Kidney (tissue), 14 donors: ENCODE data around the gene ACIN1. TPM values are rescaled to one million over a fixed set of nuclear protein-coding genes. Genes with fewer than 3 reads are reported as not detected.

Source experiments
- DNase-seq, 5 donors: peaks; one replicate each; pipeline ENCODE4 v3.0.0-alpha.2; 2013 to 2020
- FAIRE-seq: peaks from 2 replicates; lab custom pipeline; 2012; peaks lifted over from hg19 to GRCh38; lab: Jason Lieb, UNC
- H3K27ac ChIP-seq, 2 donors: one replicate each; pipeline ENCODE4 v1.7.0; 2013; ENCODE audit warnings: low read depth in 2 of 2, low read length in 2 of 2, inconsistent platforms in 1 of 2
- H3K27me3 ChIP-seq: one replicate; pipeline ENCODE4 v1.7.1; 2013; ENCODE audit warnings: low read length, inconsistent platforms; ENCODE audit not compliant: control insufficient read depth, insufficient read depth
- H3K36me3 ChIP-seq, 3 donors: one replicate each; pipeline versions ENCODE4 v1.7.0 to v1.7.1; 2013; ENCODE audit warnings: low read length in 3 of 3, control low read depth in 1 of 3, inconsistent platforms in 1 of 3; ENCODE audit not compliant: insufficient read depth in 3 of 3, control insufficient read depth in 2 of 3
- H3K4me1 ChIP-seq, 3 donors: one replicate each; pipeline versions ENCODE4 v1.7.0 to v1.7.1; 2013; ENCODE audit warnings: low read length in 3 of 3, inconsistent platforms in 1 of 3, low read depth in 1 of 3; ENCODE audit not compliant: control insufficient read depth in 2 of 3, insufficient read depth in 2 of 3
- H3K4me3 ChIP-seq, 3 donors: one replicate each; pipeline versions ENCODE4 v1.7.0 to v1.8.1; 2013; ENCODE audit warnings: low read length in 3 of 3, control low read depth in 1 of 3, inconsistent platforms in 1 of 3
- H3K9ac ChIP-seq, 3 donors: one replicate each; pipeline versions ENCODE4 v1.7.0 to v1.7.1; 2013; ENCODE audit warnings: low read length in 3 of 3, control low read depth in 1 of 3, inconsistent platforms in 1 of 3
- H3K9me3 ChIP-seq, 3 donors: one replicate each; pipeline versions ENCODE4 v1.7.0 to v1.7.1; 2013; ENCODE audit warnings: low read length in 3 of 3, control low read depth in 1 of 3, inconsistent platforms in 1 of 3; ENCODE audit not compliant: control insufficient read depth in 2 of 3, insufficient read depth in 1 of 3
- CTCF ChIP-seq: IDR thresholded peaks from 3 replicates; pipeline ENCODE4 v1.5.1; 2012; ENCODE audit warnings: mild to moderate bottlenecking, moderate library complexity, borderline replicate concordance; ENCODE audit not compliant: insufficient read depth; ENCODE audit errors: extremely low read depth
- intact Hi-C: fragments of 100-400 bp; cut with DNase I; formaldehyde crosslinking; loops from one replicate; pipeline ENCODE4 v1.11.1; 2022
- polyA plus RNA-seq: library from polyadenylated mRNA; stranded (reverse); fragments of 350-450 nt; fragmentation: Illumina TruSeq; extraction: RNeasy Lipid Tissue Mini Kit (QIAGEN cat#74804); gene quantifications from one replicate; pipeline ENCODE4 v1.2.3, GENCODE V29; 2014; ENCODE audit warnings: low read depth, low replicate concordance; ENCODE audit not compliant: insufficient read depth
- total RNA-seq: library from RNA; stranded (reverse); fragmentation: NEBNext Ultra II Directional; extraction: Animal tissue kit (Norgen Biotek cat#: 25700); gene quantifications from one replicate; pipeline ENCODE4 v1.2.1, GENCODE V29; 2021
- donor health status: control.
- donor health status: control.
- donor health status: control.
- donor health status: control.
- donor health status: control.
- donor health status: DM: yes; HTN: yes; CAD: no.
- donor health status: Normal renal cell carcinoma (clear cell type).

The ACIN1 gene
- total and polyA plus RNA-seq, 2 donors from 2014 or later, result 54.9 to 150 TPM

- H3K9me3 ChIP-seq, result no peaks in the 10 kb centered on the region
- no peak overlapping the region for H3K4me3 ChIP-seq
- no peak overlapping the region for H3K9ac ChIP-seq
- peaks cover 23 to 54% (median 39%) of the 10 kb centered on the region in 3 donors for H3K36me3 ChIP-seq
- H3K27ac ChIP-seq, result no peak overlapping the region
- intact Hi-C loops, result no loop called here
- DNase-seq (peak in 2 of 5 donors; percentile 34 to 52), FAIRE-seq (no peak)
- TF ChIP-seq CTCF, result no peak
- no peaks in the 10 kb centered on the region for H3K27me3 ChIP-seq
- peaks cover 3 to 24% (median 21%) of the 10 kb centered on the region in 3 donors for H3K4me1 ChIP-seq
Observed at GRCh38 chr14:23067847-23068788, 26.8 kb downstream of the ACIN1 start.

- intact Hi-C loops, result no loop called here
- H3K27me3 ChIP-seq, result no peaks in the 10 kb centered on the region
- no peaks in the 10 kb centered on the region for H3K9me3 ChIP-seq
- peaks cover 31 to 54% (median 42%) of the 10 kb centered on the region in 3 donors for H3K36me3 ChIP-seq
- FAIRE-seq (no peak), DNase-seq (peak in 2 of 5 donors; percentile 53 to 66)
- no peak overlapping the region for H3K27ac ChIP-seq
- TF ChIP-seq CTCF, result no peak
- H3K4me1 ChIP-seq, result peaks cover 3 to 20% (median 16%) of the 10 kb centered on the region in 3 donors
- H3K4me3 ChIP-seq, result no peak overlapping the region
- no peak overlapping the region for H3K9ac ChIP-seq
Observed at GRCh38 chr14:23066855-23067744, 27.8 kb downstream of the ACIN1 start.

GRCh38 chr14:23066368-23066767, 28.6 kb downstream of the ACIN1 start:
- intact Hi-C loops, result no loop called here
- H3K27me3 ChIP-seq, result no peaks in the 10 kb centered on the region
- H3K27ac ChIP-seq, result no peak overlapping the region
- FAIRE-seq (no peak), DNase-seq (no peak)
- peaks cover 32 to 57% (median 45%) of the 10 kb centered on the region in 3 donors for H3K36me3 ChIP-seq
- no peak for TF ChIP-seq CTCF
- no peak overlapping the region for H3K4me3 ChIP-seq
- peaks cover 0 to 16% (median 11%) of the 10 kb centered on the region in 3 donors for H3K4me1 ChIP-seq
- no peaks in the 10 kb centered on the region for H3K9me3 ChIP-seq
- H3K9ac ChIP-seq, result no peak overlapping the region
